ENCODE measurements around the gene CACNA2D3.

GRCh38 chr3:54714035-54714434 is 591.7 kb downstream of the CACNA2D3 start:
- TF ChIP-seq GATA3 (IDR thresholded peaks at IDR 0.05; ENCODE audit: low read depth, low read length) (no peak), GATA2 (IDR thresholded peaks at IDR 0.05; ENCODE audit: low read depth, low read length) (no peak)
